HepG2 (cell line): Measurements from ENCODE around the gene SHISA7. TPM values are rescaled to one million over a fixed set of nuclear protein-coding genes. Genes with fewer than 3 reads are reported as not detected.

Experiments
- DBP ChIP-seq: sonication (generic); formaldehyde crosslinking; IDR thresholded peaks from 2 replicates; pipeline ENCODE4 v1.4.0; 2020; ENCODE audit warnings: missing genetic modification reagents; ENCODE audit errors: not compliant biosample characterization
- ETS1 ChIP-seq: sonication (generic); formaldehyde crosslinking; IDR thresholded peaks from 2 replicates; pipeline ENCODE4 v1.4.0; 2020; ENCODE audit warnings: missing genetic modification reagents
- HOXA3 ChIP-seq: sonication (generic); formaldehyde crosslinking; IDR thresholded peaks from 2 replicates; pipeline ENCODE4 v1.5.0; 2020; ENCODE audit warnings: missing genetic modification reagents
- MAZ ChIP-seq, 2 experiments: sonication (generic) in 1 of 2; formaldehyde crosslinking in 1 of 2; IDR thresholded peaks; 2 replicates each; pipeline versions ENCODE4 v1.5.0 to v1.6.1; 2012 to 2020; ENCODE audit warnings: low read depth in 2 of 2, mild to moderate bottlenecking in 2 of 2, borderline replicate concordance in 1 of 2, improper control_type of control experiment in 1 of 2, low read length in 1 of 2, missing genetic modification reagents in 1 of 2, moderate library complexity in 1 of 2
- TCF7 ChIP-seq: sonication (generic); IDR thresholded peaks from 2 replicates; pipeline ENCODE4 v1.6.1; 2016; ENCODE audit warnings: antibody characterized with exemption, low read depth
- XRCC5 ChIP-seq: fragments of 200-400 bp; formaldehyde crosslinking; optimal IDR thresholded peaks from 2 replicates; pipeline ENCODE3; 2017; ENCODE audit warnings: mild to moderate bottlenecking, low read length
- ZBED4 ChIP-seq: sonication (generic); formaldehyde crosslinking; IDR thresholded peaks from 2 replicates; pipeline ENCODE4 v1.4.0; 2020; ENCODE audit warnings: missing genetic modification reagents, borderline replicate concordance
- ZBTB1 ChIP-seq: sonication (generic); formaldehyde crosslinking; IDR thresholded peaks from 2 replicates; pipeline ENCODE4 v1.4.0; 2020; ENCODE audit warnings: missing genetic modification reagents, borderline replicate concordance
- ZBTB25 ChIP-seq: IDR thresholded peaks from 2 replicates; pipeline ENCODE4 v1.6.1; 2018; ENCODE audit warnings: missing genetic modification reagents
- ZBTB34 ChIP-seq: sonication (generic); formaldehyde crosslinking; IDR thresholded peaks from 2 replicates; pipeline ENCODE4 v1.8.0; 2022; ENCODE audit warnings: mild to moderate bottlenecking, missing genetic modification reagents
- ZBTB42 ChIP-seq: sonication (generic); formaldehyde crosslinking; IDR thresholded peaks from 2 replicates; pipeline ENCODE4 v1.5.0; 2020; ENCODE audit warnings: mild to moderate bottlenecking, missing genetic modification reagents
- ZBTB46 ChIP-seq: sonication (generic); formaldehyde crosslinking; IDR thresholded peaks from 2 replicates; pipeline ENCODE4 v1.4.0; 2020; ENCODE audit warnings: mild to moderate bottlenecking, missing genetic modification reagents, borderline replicate concordance
- ZNF12 ChIP-seq: sonication (generic); formaldehyde crosslinking; IDR thresholded peaks from 2 replicates; pipeline ENCODE4 v1.5.0; 2020; ENCODE audit warnings: missing genetic modification reagents
- ZNF121 ChIP-seq: sonication (generic); formaldehyde crosslinking; IDR thresholded peaks from 2 replicates; pipeline ENCODE4 v1.5.0; 2020; ENCODE audit warnings: mild to moderate bottlenecking, missing genetic modification reagents
- ZNF740 ChIP-seq: sonication (generic); formaldehyde crosslinking; IDR thresholded peaks from 2 replicates; pipeline ENCODE4 v1.4.0; 2020; ENCODE audit warnings: missing genetic modification reagents
- ZNF816 ChIP-seq: sonication (generic); formaldehyde crosslinking; IDR thresholded peaks from 2 replicates; pipeline ENCODE4 v1.8.0; 2022; ENCODE audit warnings: missing genetic modification reagents, mild to moderate bottlenecking, borderline replicate concordance
- polyA plus RNA-seq, 8 experiments: library from polyadenylated mRNA; depleted of rRNA in 3 of 8; stranded (reverse) in 7 of 8; unstranded in 1 of 8; fragments of >200 nt; fragmentation: Illumina TruSeq in 4 of 8; extraction: Trizol in 4 of 8; gene quantifications; 2 replicates each; pipeline versions ENCODE4 v1.2.1 to v1.2.3, GENCODE V29; 2011 to 2016; ENCODE audit warnings: low read depth in 4 of 8, missing spikeins in 1 of 8, mixed read lengths in 1 of 8; ENCODE audit not compliant: insufficient read depth in 1 of 8
- total RNA-seq, 5 experiments: library from RNA; depleted of rRNA; stranded (reverse); fragments of >200 nt; fragmentation: Illumina TruSeq; extraction: Trizol; gene quantifications; 2 replicates each; pipeline ENCODE4 v1.2.3, GENCODE V29; 2016; ENCODE audit warnings: low read depth in 1 of 5

SHISA7 gene
- total and polyA plus RNA-seq, 2 of the 13 experiments (the other 11 are each of a cell fraction or from before 2014, with no cell fraction given) = not detected

- TF ChIP-seq ZBED4 (CRISPR knock-in tag) = 0 out of 2 replicates have a peak, but pooled peaks have one; percentile 46
- peak; percentile 88; the same call in 1 of the 2 replicates for TF ChIP-seq ZBTB42
- no peak for TF ChIP-seq DBP (CRISPR knock-in tag)
- TF ChIP-seq ETS1 (CRISPR knock-in tag) = no peak
- no peak for TF ChIP-seq ZBTB46 (CRISPR knock-in tag)
- peak; percentile 57; the same call in 1 of the 2 replicates for TF ChIP-seq HOXA3 (CRISPR knock-in tag)
- peak; percentile 87 for TF ChIP-seq XRCC5
- TF ChIP-seq ZBTB34 (CRISPR knock-in tag) = no peak
- TF ChIP-seq ZBTB1 (CRISPR knock-in tag) = no peak
- no peak for TF ChIP-seq ZBTB25 (CRISPR knock-in tag)
- no peak for TF ChIP-seq ZNF12 (CRISPR knock-in tag)
- no peak for TF ChIP-seq MAZ (IDR thresholded peaks at IDR 0.05; ENCODE audit: borderline replicate concordance, low read depth, low read length)
- peak; percentile 61 for TF ChIP-seq MAZ (CRISPR knock-in tag; IDR thresholded peaks at IDR 0.05; ENCODE audit: low read depth)
- 0 out of 2 replicates have a peak, but pooled peaks have one; percentile 13 for TF ChIP-seq ZNF121
- 0 out of 2 replicates have a peak, but pooled peaks have one; percentile 68 for TF ChIP-seq ZNF740
- TF ChIP-seq ZNF816 (CRISPR knock-in tag) = no peak
- TF ChIP-seq TCF7 = no peak
Observed at GRCh38 chr19:55467236-55468053, 24.3 kb upstream of the SHISA7 start (continued).
